Muscle of leg (tissue), 11 donors: Measurements from ENCODE around the gene STARD13. TPM values are rescaled to one million over a fixed set of nuclear protein-coding genes. Genes with fewer than 3 reads are reported as not detected.
A peak's percentile ranks its signal among the peaks of the same experiment; 100 is the strongest.

ENCODE experiments used
- DNase-seq: peaks from one replicate; pipeline ENCODE4 v3.0.0; 2013
- H3K27ac ChIP-seq: one replicate; pipeline ENCODE4 v1.5.1; 2013; ENCODE audit warnings: mild to moderate bottlenecking, low read length, control low read depth
- H3K27me3 ChIP-seq: one replicate; pipeline ENCODE4 v1.6.1; 2013; ENCODE audit warnings: low read length; ENCODE audit not compliant: control insufficient read depth, insufficient read depth
- H3K36me3 ChIP-seq: one replicate; pipeline ENCODE4 v1.6.1; 2013; ENCODE audit warnings: low read length; ENCODE audit not compliant: control insufficient read depth, insufficient read depth
- H3K4me1 ChIP-seq: one replicate; pipeline ENCODE4 v1.6.1; 2013; ENCODE audit warnings: low read length; ENCODE audit not compliant: control insufficient read depth, insufficient read depth
- H3K4me3 ChIP-seq: one replicate; pipeline ENCODE4 v1.5.1; 2013; ENCODE audit warnings: low read length, control low read depth
- H3K9me3 ChIP-seq: replicated peaks from 2 replicates; pipeline ENCODE4 v1.6.1; 2013; ENCODE audit warnings: low read depth, low read length; ENCODE audit not compliant: control insufficient read depth
- WGBS: methylation state at CpG from one replicate; pipeline ENCODE4 v1.1.5; 2013; ENCODE audit warnings: missing lambda C conversion rate; ENCODE audit not compliant: insufficient coverage; 5-methylcytosine and 5-hydroxymethylcytosine counted together
- polyA plus RNA-seq, 8 donors: library from polyadenylated mRNA; unstranded; fragments of 120-200 nt; gene quantifications; one replicate each; pipeline versions ENCODE4 v1.2.1 to v1.2.3, GENCODE V29; 2013; ENCODE audit warnings: inconsistent platforms in 1 of 8, low replicate concordance in 1 of 8; ENCODE audit not compliant: insufficient read length in 8 of 8, insufficient read depth in 1 of 8
- total RNA-seq: library from RNA; stranded (reverse); fragments of 120-200 nt; gene quantifications from one replicate; pipeline ENCODE4 v1.2.4, GENCODE V29; 2013

Gene STARD13
- total and polyA plus RNA-seq, 9 donors, result 15.7 to 28.1 (median 21.8) TPM

GRCh38 chr13:33204130-33204927, 81.2 kb downstream of the STARD13 start:
- peaks cover 37% of the 10 kb centered on the region for H3K4me1 ChIP-seq

DNA sequence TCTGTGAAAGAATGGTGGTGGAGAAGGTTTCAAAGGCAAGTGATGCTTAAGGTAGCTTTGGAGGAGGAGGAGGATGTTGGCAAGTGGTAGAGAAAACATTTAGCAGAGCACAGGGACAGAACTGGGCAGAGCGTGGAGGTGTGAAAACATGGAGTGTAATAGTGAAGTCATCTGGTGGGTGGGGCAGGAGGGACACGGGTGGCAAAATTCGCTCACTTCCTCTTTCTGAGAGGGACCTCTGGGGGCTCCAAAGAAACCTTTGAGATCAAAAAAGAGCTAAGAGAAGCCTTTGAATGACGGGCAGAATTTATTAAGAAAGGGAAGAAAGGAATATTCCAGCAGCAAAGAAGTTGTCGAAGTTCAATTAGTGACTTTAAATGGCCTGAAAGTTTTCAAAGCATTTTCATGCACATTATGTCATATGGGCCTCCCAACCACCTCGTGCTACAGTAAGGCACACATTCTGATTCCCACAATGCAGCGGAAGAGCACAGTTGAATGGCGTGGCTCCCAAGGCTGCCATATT, 82.8 kb downstream of the STARD13 start:
- Histone ChIP-seq H3K4me1 (peaks cover 30% of the 10 kb centered on the region), H3K4me3 (no peak overlapping the region), H3K36me3 (peaks cover under 1% of the 10 kb centered on the region), H3K27me3 (no peaks in the 10 kb centered on the region), H3K27ac (peak overlapping the region; percentile 43), H3K9me3 (no peaks in the 10 kb centered on the region)
- 90% methylated on average over 6 of the region's 8 CpGs for WGBS
- no peak for DNase-seq

More at GRCh38 chr13:33204130-33204927, 81.2 kb downstream of the STARD13 start:
- WGBS, result 19% methylated on average over 3 of the region's 12 CpGs
- DNase-seq, result peak; percentile 99
- peak overlapping the region; percentile 45 for H3K4me3 ChIP-seq
- no peaks in the 10 kb centered on the region for H3K27me3 ChIP-seq
- no peaks in the 10 kb centered on the region for H3K36me3 ChIP-seq
- H3K9me3 ChIP-seq, result no peaks in the 10 kb centered on the region
- H3K27ac ChIP-seq, result peak overlapping the region; percentile 93

- H3K27ac ChIP-seq, result no peak overlapping the region
- no peak for DNase-seq
- no peak overlapping the region for H3K4me3 ChIP-seq
- H3K27me3 ChIP-seq, result no peaks in the 10 kb centered on the region
- peaks cover 24% of the 10 kb centered on the region for H3K4me1 ChIP-seq
- no peaks in the 10 kb centered on the region for H3K9me3 ChIP-seq
- WGBS, result no CpG with 5 or more reads among the region's 1 CpG
- peaks cover 3% of the 10 kb centered on the region for H3K36me3 ChIP-seq
Measured at GRCh38 chr13:33201659-33202058, 83.9 kb downstream of the STARD13 start.

DNA sequence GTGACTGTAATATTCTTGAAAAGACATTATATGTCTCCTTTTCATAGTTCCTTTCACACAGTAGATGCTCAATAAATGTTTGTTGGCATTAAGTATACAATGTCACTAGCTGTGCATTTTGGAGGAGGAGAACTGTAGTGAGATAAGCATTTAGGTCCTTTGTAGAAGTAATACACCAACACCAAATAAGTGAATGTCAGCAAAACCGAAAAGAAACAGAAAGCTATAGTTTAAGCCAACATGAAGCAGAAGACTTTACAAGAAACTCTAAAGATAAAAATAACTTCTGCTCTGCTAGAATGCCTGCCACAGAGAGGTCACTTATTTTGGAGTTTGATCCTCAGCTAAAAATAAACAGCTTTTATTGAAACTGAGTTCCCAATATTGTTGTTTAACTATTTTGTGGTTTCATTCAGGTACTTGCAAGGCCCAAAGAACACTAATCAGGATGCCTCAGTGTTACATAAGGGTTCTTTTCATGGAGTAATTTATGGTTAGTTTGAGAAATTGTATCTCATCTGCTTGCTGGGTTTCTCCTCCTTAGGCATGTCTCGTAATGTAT, 86.2 kb downstream of the STARD13 start:
- Histone ChIP-seq H3K4me3 (no peak overlapping the region), H3K4me1 (peaks cover 16% of the 10 kb centered on the region), H3K36me3 (peaks cover 3% of the 10 kb centered on the region), H3K27ac (peak overlapping the region; percentile 59), H3K9me3 (no peaks in the 10 kb centered on the region), H3K27me3 (no peaks in the 10 kb centered on the region)
- DNase-seq, result peak; percentile 49
- whole genome bisulfite sequencing, result no CpG with 5 or more reads among the region's 2 CpGs

DNA sequence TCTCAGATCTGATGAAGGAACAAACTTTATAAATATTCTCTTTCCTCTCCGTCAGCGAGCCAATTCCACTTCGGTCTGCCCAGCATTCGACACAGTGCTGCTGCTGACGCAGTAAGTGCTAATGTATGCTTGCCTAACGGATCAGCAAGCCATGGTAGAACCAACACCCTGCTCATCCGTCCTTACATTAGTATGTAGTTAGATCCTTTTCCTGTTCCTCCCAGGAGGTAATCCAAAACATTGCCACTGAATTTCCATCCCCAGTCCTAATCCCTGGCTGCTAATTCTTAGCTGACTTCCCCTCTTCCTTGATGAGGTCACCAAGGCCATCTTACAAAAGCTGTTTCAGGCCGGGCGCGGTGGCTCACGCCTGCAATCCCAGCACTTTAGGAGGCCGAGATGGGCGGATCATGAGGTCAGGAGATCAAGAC, 88.0 kb downstream of the STARD13 start:
- Histone ChIP-seq H3K9me3 (no peaks in the 10 kb centered on the region), H3K36me3 (peaks cover 3% of the 10 kb centered on the region), H3K27me3 (no peaks in the 10 kb centered on the region), H3K4me1 (peaks cover 13% of the 10 kb centered on the region), H3K27ac (no peak overlapping the region), H3K4me3 (no peak overlapping the region)
- 80% methylated on average over 1 of the region's 13 CpGs for WGBS
- no peak for DNase-seq

GRCh38 chr13:33196767-33197166, 88.8 kb downstream of the STARD13 start:
- H3K27me3 ChIP-seq, result no peaks in the 10 kb centered on the region
- peaks cover 15% of the 10 kb centered on the region for H3K4me1 ChIP-seq
- peaks cover 3% of the 10 kb centered on the region for H3K36me3 ChIP-seq
- H3K4me3 ChIP-seq, result no peak overlapping the region
- no peak for DNase-seq
- WGBS, result 83% methylated on average over 1 of the region's 3 CpGs
- H3K9me3 ChIP-seq, result no peaks in the 10 kb centered on the region
- H3K27ac ChIP-seq, result no peak overlapping the region

DNA sequence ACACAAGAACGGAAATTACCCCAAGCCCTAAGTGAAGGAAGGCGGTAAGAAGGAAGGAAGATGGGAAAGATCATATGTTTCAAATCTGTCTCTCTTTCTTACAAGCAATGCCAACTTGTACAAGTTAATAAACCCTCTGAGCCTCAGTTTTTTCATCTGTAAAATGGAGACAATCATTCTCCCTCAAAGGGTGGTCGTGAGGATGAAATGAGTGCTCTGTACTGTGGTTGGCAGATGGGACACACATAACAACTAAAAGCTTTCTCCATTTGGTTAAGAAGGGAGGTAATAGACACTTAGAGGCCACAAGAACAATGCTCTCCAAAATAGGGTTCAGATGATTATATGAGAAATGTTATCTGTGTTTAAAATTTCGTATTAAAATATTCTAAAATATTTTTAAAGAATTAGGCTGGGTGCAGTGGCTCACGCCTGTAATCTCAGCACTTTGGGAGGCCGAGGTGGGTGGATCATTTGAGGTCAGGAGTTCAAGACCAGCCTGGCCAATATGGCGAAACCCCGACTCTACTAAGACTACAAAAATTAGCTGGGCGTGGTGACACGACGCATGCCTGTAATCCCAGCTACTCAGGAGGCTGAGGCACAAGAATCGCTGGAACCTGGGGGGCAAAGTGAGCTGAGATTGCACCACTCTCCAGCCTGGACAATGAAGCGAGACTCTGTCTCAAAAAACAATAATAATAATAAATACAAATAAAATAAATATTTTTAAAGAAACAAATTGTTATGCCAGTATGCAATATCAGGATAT, 89.7 kb downstream of the STARD13 start:
- H3K4me1 ChIP-seq, result peaks cover 18% of the 10 kb centered on the region
- DNase-seq, result no peak
- 100% methylated on average over 3 of the region's 13 CpGs for WGBS
- peaks cover 3% of the 10 kb centered on the region for H3K36me3 ChIP-seq
- H3K27me3 ChIP-seq, result no peaks in the 10 kb centered on the region
- no peaks in the 10 kb centered on the region for H3K9me3 ChIP-seq
- H3K27ac ChIP-seq, result peak overlapping the region; percentile 86
- no peak overlapping the region for H3K4me3 ChIP-seq

GRCh38 chr13:33194820-33195692, 90.5 kb downstream of the STARD13 start:
- H3K27me3 ChIP-seq, result no peaks in the 10 kb centered on the region
- WGBS, result no CpG with 5 or more reads among the region's 8 CpGs
- no peak overlapping the region for H3K4me3 ChIP-seq
- peak overlapping the region; percentile 86 for H3K27ac ChIP-seq
- H3K4me1 ChIP-seq, result peaks cover 15% of the 10 kb centered on the region
- H3K36me3 ChIP-seq, result peaks cover 3% of the 10 kb centered on the region
- H3K9me3 ChIP-seq, result no peaks in the 10 kb centered on the region
- peak; percentile 93 for DNase-seq

- 92% methylated on average over 2 of the region's 7 CpGs for WGBS
- no peak for DNase-seq
- peak overlapping the region; percentile 18 for H3K27ac ChIP-seq
- H3K36me3 ChIP-seq, result peaks cover 3% of the 10 kb centered on the region
- no peak overlapping the region for H3K4me3 ChIP-seq
- no peaks in the 10 kb centered on the region for H3K27me3 ChIP-seq
- H3K9me3 ChIP-seq, result no peaks in the 10 kb centered on the region
- peaks cover 11% of the 10 kb centered on the region for H3K4me1 ChIP-seq
Measured at GRCh38 chr13:33193428-33193974, 92.1 kb downstream of the STARD13 start.
